Activated CD8-positive, alpha-beta memory T cell treated with anti-CD3 and anti-CD28 coated beads for 24 hours (primary cell): ENCODE results near the gene TXNRD1.
"Not testable (repeated sequence)": the region's sequence is repeated elsewhere in the genome, so short reads cannot be mapped to it uniquely, and the experiment has no call there.

Source experiments
- DNase-seq: peaks from one replicate; pipeline ENCODE4 v3.0.0-alpha.2; 2020

The TXNRD1 gene

GRCh38 chr12:104243551-104243950 is 28.0 kb downstream of the TXNRD1 start:
- DNase-seq: no peak

- DNase-seq: no peak
Observed at GRCh38 chr12:104243971-104244370, 28.4 kb downstream of the TXNRD1 start.

- no peak for DNase-seq
Observed at GRCh38 chr12:104247698-104248097, 32.1 kb downstream of the TXNRD1 start.

GRCh38 chr12:104248444-104248843 is 32.9 kb downstream of the TXNRD1 start:
- no peak for DNase-seq

- no peak for DNase-seq
Observed at GRCh38 chr12:104249017-104249416, 33.4 kb downstream of the TXNRD1 start.

- no peak for DNase-seq
Observed at GRCh38 chr12:104249898-104250297, 34.3 kb downstream of the TXNRD1 start.

- no peak for DNase-seq
Observed at GRCh38 chr12:104250366-104251125, 35.0 kb downstream of the TXNRD1 start.

- no peak for DNase-seq
Observed at GRCh38 chr12:104257913-104258472, 42.4 kb downstream of the TXNRD1 start.

GRCh38 chr12:104258476-104259067 is 43.0 kb downstream of the TXNRD1 start:
- no peak for DNase-seq

GRCh38 chr12:104263026-104263425 is 47.4 kb downstream of the TXNRD1 start:
- no peak for DNase-seq

GRCh38 chr12:104263580-104264358 is 48.2 kb downstream of the TXNRD1 start:
- no peak for DNase-seq

GRCh38 chr12:104265436-104265835 is 49.9 kb downstream of the TXNRD1 start:
- not testable (repeated sequence) for DNase-seq

- DNase-seq: no peak
Observed at GRCh38 chr12:104272938-104273337, 57.4 kb downstream of the TXNRD1 start.

- no peak for DNase-seq
Observed at GRCh38 chr12:104273503-104273902, 57.9 kb downstream of the TXNRD1 start.

GRCh38 chr12:104274811-104275210 is 59.2 kb downstream of the TXNRD1 start:
- DNase-seq: no peak

- DNase-seq: no peak
Observed at GRCh38 chr12:104275689-104276088, 60.1 kb downstream of the TXNRD1 start.

GRCh38 chr12:104276273-104277131 is 60.9 kb downstream of the TXNRD1 start:
- DNase-seq: no peak

GRCh38 chr12:104279164-104279563 is 63.6 kb downstream of the TXNRD1 start:
- DNase-seq: peak; percentile 0

- peak; percentile 3 for DNase-seq
Observed at GRCh38 chr12:104280111-104280510, 64.5 kb downstream of the TXNRD1 start.

- peak; percentile 17 for DNase-seq
Observed at GRCh38 chr12:104280717-104281458, 65.3 kb downstream of the TXNRD1 start.

GRCh38 chr12:104281636-104282035 is 66.1 kb downstream of the TXNRD1 start:
- DNase-seq: no peak

- DNase-seq: no peak
Observed at GRCh38 chr12:104282109-104282508, 66.5 kb downstream of the TXNRD1 start.
